ENCODE data around the gene DTD2. TPM values are rescaled to one million over a fixed set of nuclear protein-coding genes. Genes with fewer than 3 reads are reported as not detected.
A peak's percentile ranks its signal among the peaks of the same experiment; 100 is the strongest.

DTD2 gene
- total and polyA plus RNA-seq, 2 experiments from 2014 or later = 13.4 to 54.4 TPM

DNA sequence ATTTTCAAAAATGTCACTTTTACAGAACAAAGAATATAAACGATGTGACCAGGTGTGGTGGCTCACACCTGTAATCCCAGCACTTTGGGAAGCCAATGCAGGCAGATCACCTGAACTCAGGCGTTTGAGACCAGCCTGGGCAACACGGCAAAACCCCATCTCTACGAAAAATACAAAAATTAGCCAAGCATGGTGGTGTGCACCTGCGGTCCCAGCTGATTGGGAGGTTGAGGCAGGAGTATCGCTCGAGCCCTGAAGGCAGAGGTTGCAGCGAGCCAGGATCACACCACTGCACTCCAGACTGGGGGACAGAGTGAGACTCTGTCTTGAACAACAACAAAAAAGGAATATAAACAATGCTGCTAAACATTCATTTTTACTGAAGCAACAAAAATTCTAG is 52.2 kb downstream of the DTD2 start:
- Histone ChIP-seq H3K79me2 (ENCODE audit: insufficient read depth) (peaks cover 91% of the 10 kb centered on the region), H3K9me2 (ENCODE audit: insufficient read depth) (no peaks in the 10 kb centered on the region), H3K4me2 (ENCODE audit: unreplicated experiment) (no peak overlapping the region), H3K9ac (no peak overlapping the region), H3K4me1 (ENCODE audit: insufficient read depth) (0 out of 2 replicates have a peak, but pooled peaks cover 6% of the 10 kb centered on the region), H3K4me3 (no peak overlapping the region), H2AFZ (no peak overlapping the region), H3K9me3 (ENCODE audit: low read depth) (no peaks in the 10 kb centered on the region), H4K20me1 (ENCODE audit: insufficient read depth) (peaks cover 6% of the 10 kb centered on the region; the same call in 1 of the 2 replicates), H3K27me3 (replicated peaks; ENCODE audit: insufficient read depth) (no peaks in the 10 kb centered on the region), H3F3A (ENCODE audit: insufficient read depth) (no peaks in the 10 kb centered on the region), H3K27ac (no peak overlapping the region), H3K36me3 (ENCODE audit: low read depth) (peaks cover 20% of the 10 kb centered on the region)
- no peak for TF ChIP-seq EZH2 (IDR thresholded peaks at IDR 0.05; ENCODE audit: insufficient read depth, poor library complexity, severe bottlenecking)
- TF ChIP-seq EZH2phosphoT487 (IDR thresholded peaks at IDR 0.05; ENCODE audit: insufficient read depth, low read depth) = no peak
- no peak for DNase-seq
- in situ Hi-C loops (cut with MboI) = no loop called here
- 97 to 98% methylated on average over 8 of the region's 8 CpGs for WGBS, 2 experiments (ENCODE audit: low coverage in 1 of 2, low lambda C conversion rate in 2 of 2, missing lambda C conversion rate in 2 of 2)

- Histone ChIP-seq H2AFZ (no peak overlapping the region), H3K4me2 (ENCODE audit: unreplicated experiment) (no peak overlapping the region), H3K9me3 (ENCODE audit: low read depth) (no peaks in the 10 kb centered on the region), H3K9me2 (ENCODE audit: insufficient read depth) (no peaks in the 10 kb centered on the region), H3F3A (ENCODE audit: insufficient read depth) (no peaks in the 10 kb centered on the region), H3K27me3 (replicated peaks; ENCODE audit: insufficient read depth) (no peaks in the 10 kb centered on the region), H3K27ac (no peak overlapping the region), H3K36me3 (ENCODE audit: low read depth) (peaks cover 32% of the 10 kb centered on the region), H3K79me2 (ENCODE audit: insufficient read depth) (peaks cover 77% of the 10 kb centered on the region), H3K4me1 (ENCODE audit: insufficient read depth) (0 out of 2 replicates have a peak, but pooled peaks cover 6% of the 10 kb centered on the region), H3K9ac (no peak overlapping the region), H3K4me3 (no peak overlapping the region), H4K20me1 (ENCODE audit: insufficient read depth) (peaks cover 6% of the 10 kb centered on the region; the same call in 1 of the 2 replicates)
- TF ChIP-seq EZH2phosphoT487 (IDR thresholded peaks at IDR 0.05; ENCODE audit: insufficient read depth, low read depth) = no peak
- TF ChIP-seq EZH2 (IDR thresholded peaks at IDR 0.05; ENCODE audit: insufficient read depth, poor library complexity, severe bottlenecking) = no peak
- in situ Hi-C loops (cut with MboI) = no loop called here
- WGBS, 2 experiments (ENCODE audit: low coverage in 1 of 2, low lambda C conversion rate in 2 of 2, missing lambda C conversion rate in 2 of 2) = 96 to 98% methylated on average over 3 of the region's 3 CpGs
- no peak for DNase-seq
Measured at GRCh38 chr14:31403707-31404106, 53.6 kb downstream of the DTD2 start.

DNA sequence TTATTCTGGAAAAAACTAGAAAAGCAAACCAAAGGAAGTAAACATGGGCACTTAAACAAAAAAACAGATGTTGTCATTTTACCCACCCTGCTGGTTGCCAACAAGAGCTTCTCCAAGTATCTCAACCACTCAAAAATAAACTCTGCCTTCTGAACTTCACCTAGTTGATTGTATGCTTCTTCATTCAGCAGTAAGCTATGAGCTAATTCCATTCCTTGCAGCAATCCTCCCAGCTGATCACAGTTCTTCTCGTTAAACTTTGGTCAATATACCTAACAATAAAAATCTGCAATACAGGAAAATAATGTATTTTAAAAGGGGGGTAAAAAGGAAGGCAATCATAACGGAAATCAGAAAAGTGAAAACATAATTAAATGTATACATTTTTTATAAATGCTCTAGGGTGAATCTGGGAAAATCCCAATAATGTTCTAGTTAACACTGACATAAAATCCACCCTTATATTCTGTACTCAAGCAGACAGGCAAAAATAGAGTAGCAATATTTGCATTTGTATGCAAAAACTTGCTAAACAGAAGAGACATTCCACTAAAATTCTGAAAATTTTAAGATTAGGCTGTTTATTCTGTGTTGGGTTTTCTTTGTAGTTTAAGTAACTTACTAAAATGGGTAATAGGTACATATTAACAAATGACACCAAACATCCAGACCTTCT is 54.4 kb downstream of the DTD2 start:
- Histone ChIP-seq H3K4me2 (ENCODE audit: unreplicated experiment) (no peak overlapping the region), H3K27me3 (replicated peaks; ENCODE audit: insufficient read depth) (no peaks in the 10 kb centered on the region), H3K4me3 (no peak overlapping the region), H3K9me2 (ENCODE audit: insufficient read depth) (no peaks in the 10 kb centered on the region), H3F3A (ENCODE audit: insufficient read depth) (no peaks in the 10 kb centered on the region), H3K9me3 (ENCODE audit: low read depth) (no peaks in the 10 kb centered on the region), H3K9ac (no peak overlapping the region), H3K36me3 (ENCODE audit: low read depth) (peaks cover 40% of the 10 kb centered on the region), H3K79me2 (ENCODE audit: insufficient read depth) (peaks cover 69% of the 10 kb centered on the region), H2AFZ (no peak overlapping the region), H3K4me1 (ENCODE audit: insufficient read depth) (0 out of 2 replicates have a peak, but pooled peaks cover 6% of the 10 kb centered on the region), H3K27ac (no peak overlapping the region), H4K20me1 (ENCODE audit: insufficient read depth) (peaks cover 6% of the 10 kb centered on the region; the same call in 1 of the 2 replicates)
- no peak for TF ChIP-seq EZH2phosphoT487 (IDR thresholded peaks at IDR 0.05; ENCODE audit: insufficient read depth, low read depth)
- TF ChIP-seq EZH2 (IDR thresholded peaks at IDR 0.05; ENCODE audit: insufficient read depth, poor library complexity, severe bottlenecking) = no peak
- WGBS, 2 experiments (ENCODE audit: low coverage in 1 of 2, low lambda C conversion rate in 2 of 2, missing lambda C conversion rate in 2 of 2) = 53 to 61% methylated on average over 2 of the region's 2 CpGs
- peak; percentile 14 for DNase-seq
- in situ Hi-C loops (cut with MboI) = no loop called here

DNA sequence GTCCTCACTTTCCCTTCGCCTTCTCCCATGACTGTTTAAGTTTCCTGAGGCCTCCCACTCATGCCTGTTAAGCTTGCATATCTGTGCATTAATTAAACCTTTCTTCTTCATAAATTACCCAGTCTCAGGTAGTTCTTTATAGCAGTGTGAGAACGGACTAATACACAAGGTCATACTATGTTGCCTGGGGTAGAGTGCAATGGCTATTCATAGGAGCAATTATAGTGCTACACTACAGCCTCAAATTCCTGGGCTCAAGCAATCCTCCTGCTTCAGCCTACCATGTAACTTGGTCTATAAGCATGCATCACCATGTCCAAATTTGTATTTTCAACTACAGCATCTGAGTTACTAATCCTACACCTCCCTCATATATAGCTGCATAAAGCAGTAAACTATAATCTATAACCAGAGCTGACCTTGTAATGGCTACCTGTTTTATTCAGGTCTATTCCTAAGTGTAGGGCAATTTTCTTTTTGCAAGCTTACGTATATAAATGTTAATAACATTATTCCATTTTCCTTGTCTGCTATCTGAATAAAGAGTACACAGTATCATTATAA is 55.9 kb downstream of the DTD2 start:
- 96 to 97% methylated on average over 3 of the region's 3 CpGs for WGBS, 2 experiments (ENCODE audit: low coverage in 1 of 2, low lambda C conversion rate in 2 of 2, missing lambda C conversion rate in 2 of 2)
- in situ Hi-C loops (cut with MboI) = no loop called here
- no peak overlapping the region for H3K4me3 ChIP-seq
- H3K9ac ChIP-seq = no peak overlapping the region
- H3K4me1 ChIP-seq (ENCODE audit: insufficient read depth) = 0 out of 2 replicates have a peak, but pooled peaks cover 6% of the 10 kb centered on the region
- no peaks in the 10 kb centered on the region for H3K27me3 ChIP-seq (replicated peaks; ENCODE audit: insufficient read depth)
- no peak for TF ChIP-seq EZH2phosphoT487 (IDR thresholded peaks at IDR 0.05; ENCODE audit: insufficient read depth, low read depth)
- TF ChIP-seq EZH2 (IDR thresholded peaks at IDR 0.05; ENCODE audit: insufficient read depth, poor library complexity, severe bottlenecking) = no peak
- no peak overlapping the region for H2AFZ ChIP-seq
- no peaks in the 10 kb centered on the region for H3K9me3 ChIP-seq (ENCODE audit: low read depth)
- H3F3A ChIP-seq (ENCODE audit: insufficient read depth) = no peaks in the 10 kb centered on the region
- no peaks in the 10 kb centered on the region for H3K9me2 ChIP-seq (ENCODE audit: insufficient read depth)
- H3K36me3 ChIP-seq (ENCODE audit: low read depth) = peaks cover 50% of the 10 kb centered on the region
- DNase-seq = no peak
- no peak overlapping the region for H3K4me2 ChIP-seq (ENCODE audit: unreplicated experiment)
- peaks cover 56% of the 10 kb centered on the region for H3K79me2 ChIP-seq (ENCODE audit: insufficient read depth)
- H4K20me1 ChIP-seq (ENCODE audit: insufficient read depth) = peaks cover 6% of the 10 kb centered on the region; the same call in 1 of the 2 replicates
- H3K27ac ChIP-seq = no peak overlapping the region

Data from GM23248 (cell line).